Left ventricle myocardium inferior (tissue), 1 donor: ENCODE results near the gene HDAC4. TPM values are rescaled to one million over a fixed set of nuclear protein-coding genes. Genes with fewer than 3 reads are reported as not detected.

Experiments used
- DNase-seq: peaks from one replicate; pipeline ENCODE4 v3.0.0-alpha.2; 2020
- H3K27ac ChIP-seq: fragments of 200-600 bp; replicated peaks from 2 replicates; pipeline ENCODE4 v1.8.0; 2021
- H3K27me3 ChIP-seq: fragments of 200-600 bp; 2 replicates; pipeline ENCODE4 v1.8.0; 2021; ENCODE audit warnings: low read depth
- H3K36me3 ChIP-seq: fragments of 200-600 bp; 2 replicates; pipeline ENCODE4 v1.8.0; 2021
- H3K4me1 ChIP-seq: fragments of 200-600 bp; 2 replicates; pipeline ENCODE4 v1.8.0; 2021
- H3K4me3 ChIP-seq: fragments of 200-600 bp; 2 replicates; pipeline ENCODE4 v1.8.0; 2021; ENCODE audit warnings: mild to moderate bottlenecking, moderate library complexity
- H3K9me3 ChIP-seq: fragments of 200-600 bp; replicated peaks from 2 replicates; pipeline ENCODE4 v1.8.0; 2021
- CTCF ChIP-seq: fragments of 200-600 bp; IDR thresholded peaks from 2 replicates; pipeline ENCODE4 v1.8.0; 2021; ENCODE audit warnings: antibody characterized with exemption, mild to moderate bottlenecking, borderline replicate concordance
- intact Hi-C: fragments of 100-400 bp; cut with micrococcal nuclease; formaldehyde crosslinking; loops from one replicate; pipeline ENCODE4 v1.11.0; 2022
- total RNA-seq: library from RNA; stranded (reverse); fragmentation: NEBNext Ultra II Directional; extraction: Animal tissue kit (Norgen Biotek cat#: 25700); gene quantifications from one replicate; pipeline ENCODE4 v1.2.1, GENCODE V29; 2021
- donor health status: DM: no; HTN: yes; CAD: no; lungs with severe emphysema.

HDAC4 gene
- total RNA-seq, 1 donor from 2014 or later: 23.9 TPM

- no peaks in the 10 kb centered on the region for H3K27me3 ChIP-seq
- no peak overlapping the region for H3K4me3 ChIP-seq
- intact Hi-C loops: no loop called here
- no peak overlapping the region for H3K27ac ChIP-seq
- H3K9me3 ChIP-seq: no peaks in the 10 kb centered on the region
- no peak for DNase-seq
- H3K4me1 ChIP-seq: peaks cover 66% of the 10 kb centered on the region
- no peak for TF ChIP-seq CTCF
- H3K36me3 ChIP-seq: no peaks in the 10 kb centered on the region
Observed at GRCh38 chr2:239216614-239217273, 184.1 kb downstream of the HDAC4 start.

GRCh38 chr2:239215988-239216613 lies 184.7 kb downstream of the HDAC4 start:
- Histone ChIP-seq H3K4me3 (no peak overlapping the region), H3K4me1 (peaks cover 66% of the 10 kb centered on the region), H3K9me3 (no peaks in the 10 kb centered on the region), H3K27ac (no peak overlapping the region), H3K36me3 (no peaks in the 10 kb centered on the region), H3K27me3 (no peaks in the 10 kb centered on the region)
- DNase-seq: no peak
- TF ChIP-seq CTCF: no peak
- intact Hi-C loops: no loop called here

- TF ChIP-seq CTCF: no peak
- Histone ChIP-seq H3K4me1 (peaks cover 66% of the 10 kb centered on the region), H3K27me3 (no peaks in the 10 kb centered on the region), H3K27ac (no peak overlapping the region), H3K9me3 (no peaks in the 10 kb centered on the region), H3K36me3 (no peaks in the 10 kb centered on the region), H3K4me3 (no peak overlapping the region)
- intact Hi-C loops: no loop called here
- DNase-seq: no peak
Observed at GRCh38 chr2:239215136-239215925, 185.5 kb downstream of the HDAC4 start.

GRCh38 chr2:239214725-239215124 lies 186.1 kb downstream of the HDAC4 start:
- Histone ChIP-seq H3K9me3 (no peaks in the 10 kb centered on the region), H3K36me3 (no peaks in the 10 kb centered on the region), H3K4me1 (peaks cover 61% of the 10 kb centered on the region), H3K4me3 (no peak overlapping the region), H3K27me3 (no peaks in the 10 kb centered on the region), H3K27ac (no peak overlapping the region)
- no peak for TF ChIP-seq CTCF
- intact Hi-C loops: no loop called here
- DNase-seq: no peak

GRCh38 chr2:239213643-239214101 lies 187.1 kb downstream of the HDAC4 start:
- peaks cover 59% of the 10 kb centered on the region for H3K4me1 ChIP-seq
- intact Hi-C loops: no loop called here

More at GRCh38 chr2:239213643-239214101, 187.1 kb downstream of the HDAC4 start:
- Histone ChIP-seq H3K36me3 (no peaks in the 10 kb centered on the region), H3K4me3 (no peak overlapping the region), H3K27me3 (no peaks in the 10 kb centered on the region), H3K9me3 (no peaks in the 10 kb centered on the region), H3K27ac (no peak overlapping the region)
- no peak for TF ChIP-seq CTCF
- DNase-seq: no peak
